ENCODE data around the gene AKR1C1.
"Not testable (repeated sequence)": the region's sequence is repeated elsewhere in the genome, so short reads cannot be mapped to it uniquely, and the experiment has no call there.

Gene AKR1C1

DNA sequence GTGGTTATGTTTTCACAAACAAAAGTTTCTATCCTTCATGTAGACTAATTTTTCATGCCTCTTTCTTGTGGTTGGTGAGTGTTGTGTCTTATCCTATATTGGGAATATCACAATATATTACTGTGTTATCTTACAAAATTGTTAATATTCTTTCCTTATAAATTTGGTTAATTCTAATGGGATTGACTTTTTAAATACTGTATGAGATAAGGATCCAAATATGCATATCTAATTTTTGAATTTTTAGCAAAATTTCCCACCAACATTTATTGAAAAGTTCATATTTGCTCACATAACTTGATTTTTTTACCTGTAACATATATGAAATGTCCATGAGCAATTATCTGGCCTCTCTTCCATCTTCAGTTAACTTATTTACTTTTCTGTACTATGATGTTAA lies 11.2 kb downstream of the AKR1C1 start:
- not testable (repeated sequence) for H3K9me3 ChIP-seq (ENCODE audit: control insufficient read depth, insufficient read depth, low read length); H3K9ac ChIP-seq (ENCODE audit: low read depth, low read length); H3K4me3 ChIP-seq (ENCODE audit: low read depth, low read length); H3K27me3 ChIP-seq (ENCODE audit: control insufficient read depth, insufficient read depth, low read length); H3K36me3 ChIP-seq (ENCODE audit: control insufficient read depth, insufficient read depth, low read length); H3K4me1 ChIP-seq (ENCODE audit: control insufficient read depth, insufficient read depth, low read length)

DNA sequence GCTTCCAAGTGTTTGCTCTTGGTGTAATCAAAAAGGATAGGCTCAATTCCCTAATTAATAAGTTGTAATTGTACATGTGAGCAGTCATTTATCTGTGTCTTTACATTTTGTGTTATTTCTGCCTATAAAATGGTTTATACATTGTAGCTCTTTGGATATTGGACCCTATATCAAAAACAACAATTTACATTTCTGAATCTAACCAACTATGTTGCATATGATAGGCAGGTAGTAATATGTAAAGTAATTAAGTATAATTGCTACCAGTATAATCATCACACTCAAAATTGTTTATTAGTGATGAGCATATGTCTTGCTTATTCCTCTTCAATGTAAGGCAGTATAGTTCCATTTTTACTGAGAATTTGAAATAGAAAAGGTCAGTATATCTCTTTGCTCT lies 13.8 kb downstream of the AKR1C1 start:
- Histone ChIP-seq H3K4me1 (ENCODE audit: control insufficient read depth, insufficient read depth, low read length) (no peaks in the 10 kb centered on the region), H3K9ac (ENCODE audit: low read depth, low read length) (no peak overlapping the region), H3K4me3 (ENCODE audit: low read depth, low read length) (no peak overlapping the region), H3K36me3 (ENCODE audit: control insufficient read depth, insufficient read depth, low read length) (no peaks in the 10 kb centered on the region), H3K27me3 (ENCODE audit: control insufficient read depth, insufficient read depth, low read length) (no peaks in the 10 kb centered on the region), H3K9me3 (ENCODE audit: control insufficient read depth, insufficient read depth, low read length) (no peaks in the 10 kb centered on the region)

DNA sequence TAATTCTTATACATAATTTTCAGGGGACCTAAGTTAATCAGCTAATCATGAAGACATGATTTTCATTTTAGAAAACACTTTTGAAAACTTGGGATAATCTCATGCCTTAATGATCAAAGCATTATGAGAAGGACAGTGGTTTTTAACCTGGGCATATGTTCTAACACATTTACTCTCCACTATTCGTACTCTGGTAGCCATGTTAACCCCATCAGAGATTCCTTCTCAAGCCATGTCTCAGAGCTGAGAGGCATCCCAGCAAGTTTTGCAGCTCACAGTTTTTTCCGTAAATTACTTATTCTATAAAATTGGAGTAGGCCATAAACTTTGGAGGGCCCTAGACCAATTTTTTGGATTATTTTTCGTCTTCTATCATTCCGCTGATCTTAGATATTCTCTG lies 15.7 kb downstream of the AKR1C1 start:
- Histone ChIP-seq H3K4me1 (ENCODE audit: control insufficient read depth, insufficient read depth, low read length) (no peaks in the 10 kb centered on the region), H3K27me3 (ENCODE audit: control insufficient read depth, insufficient read depth, low read length) (no peaks in the 10 kb centered on the region), H3K36me3 (ENCODE audit: control insufficient read depth, insufficient read depth, low read length) (no peaks in the 10 kb centered on the region), H3K9ac (ENCODE audit: low read depth, low read length) (no peak overlapping the region), H3K4me3 (ENCODE audit: low read depth, low read length) (no peak overlapping the region), H3K9me3 (ENCODE audit: control insufficient read depth, insufficient read depth, low read length) (no peaks in the 10 kb centered on the region)

DNA sequence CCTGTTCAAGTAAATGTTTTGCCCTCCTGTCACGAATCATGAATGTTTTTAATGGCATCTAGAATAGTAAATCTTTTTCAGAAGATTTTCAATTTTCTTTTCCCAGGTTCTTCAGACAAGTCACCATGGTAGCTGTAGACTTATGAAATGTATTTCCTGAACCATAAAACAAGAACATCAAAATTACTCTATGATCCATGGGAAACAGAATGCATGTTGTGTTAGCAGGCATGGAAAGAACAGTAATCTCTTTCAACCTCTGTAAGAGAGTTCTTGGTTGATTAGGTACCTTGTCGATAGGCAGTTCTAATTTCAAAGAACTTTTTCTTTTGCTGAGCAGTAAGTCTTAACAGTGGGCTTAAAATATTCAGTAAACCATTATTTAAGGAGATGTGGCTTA lies 17.6 kb downstream of the AKR1C1 start:
- no peak overlapping the region for H3K9ac ChIP-seq (ENCODE audit: low read depth, low read length)
- H3K4me1 ChIP-seq (ENCODE audit: control insufficient read depth, insufficient read depth, low read length): no peaks in the 10 kb centered on the region
- no peak overlapping the region for H3K4me3 ChIP-seq (ENCODE audit: low read depth, low read length)
- H3K36me3 ChIP-seq (ENCODE audit: control insufficient read depth, insufficient read depth, low read length): no peaks in the 10 kb centered on the region
- no peaks in the 10 kb centered on the region for H3K9me3 ChIP-seq (ENCODE audit: control insufficient read depth, insufficient read depth, low read length)
- no peaks in the 10 kb centered on the region for H3K27me3 ChIP-seq (ENCODE audit: control insufficient read depth, insufficient read depth, low read length)

DNA sequence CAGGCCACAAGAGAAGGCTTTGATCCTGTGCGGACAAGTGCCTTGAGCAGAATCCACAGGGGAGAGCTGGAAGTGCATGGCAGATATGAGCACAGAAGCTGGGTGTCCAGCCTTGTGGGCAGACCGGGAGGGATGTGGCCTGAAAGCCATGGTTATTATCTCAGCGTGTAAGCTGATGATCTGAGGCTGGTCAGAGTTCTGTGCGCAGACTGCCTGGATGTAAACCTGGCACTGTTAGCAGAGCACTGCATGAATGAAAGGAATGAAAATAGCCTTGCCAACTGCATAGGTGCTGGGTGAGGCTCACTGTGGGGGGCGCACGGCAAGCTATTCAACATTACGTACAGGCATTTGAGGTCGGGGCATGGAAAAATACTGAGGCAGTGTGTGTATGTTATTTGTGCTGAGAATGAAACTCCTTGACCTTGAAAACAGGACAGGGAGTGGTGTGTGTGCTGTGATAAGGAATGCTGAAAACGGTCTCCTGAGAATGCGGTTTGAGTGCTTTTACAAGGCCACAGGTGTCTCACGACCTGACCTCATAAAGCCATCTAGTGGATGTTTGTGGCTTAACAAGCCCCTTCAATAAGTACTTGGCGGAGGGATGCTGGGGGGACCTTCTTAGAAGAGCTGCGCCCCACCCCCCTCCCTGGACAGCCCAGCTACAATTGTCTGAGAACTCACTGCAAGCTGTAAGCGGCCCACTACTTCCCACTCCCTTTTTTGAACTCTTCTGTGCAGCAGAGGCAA lies 18.7 kb downstream of the AKR1C1 start:
- Histone ChIP-seq H3K9me3 (ENCODE audit: control insufficient read depth, insufficient read depth, low read length) (no peaks in the 10 kb centered on the region), H3K36me3 (ENCODE audit: control insufficient read depth, insufficient read depth, low read length) (no peaks in the 10 kb centered on the region), H3K27me3 (ENCODE audit: control insufficient read depth, insufficient read depth, low read length) (no peaks in the 10 kb centered on the region), H3K4me1 (ENCODE audit: control insufficient read depth, insufficient read depth, low read length) (no peaks in the 10 kb centered on the region), H3K9ac (ENCODE audit: low read depth, low read length) (no peak overlapping the region), H3K4me3 (ENCODE audit: low read depth, low read length) (no peak overlapping the region)

DNA sequence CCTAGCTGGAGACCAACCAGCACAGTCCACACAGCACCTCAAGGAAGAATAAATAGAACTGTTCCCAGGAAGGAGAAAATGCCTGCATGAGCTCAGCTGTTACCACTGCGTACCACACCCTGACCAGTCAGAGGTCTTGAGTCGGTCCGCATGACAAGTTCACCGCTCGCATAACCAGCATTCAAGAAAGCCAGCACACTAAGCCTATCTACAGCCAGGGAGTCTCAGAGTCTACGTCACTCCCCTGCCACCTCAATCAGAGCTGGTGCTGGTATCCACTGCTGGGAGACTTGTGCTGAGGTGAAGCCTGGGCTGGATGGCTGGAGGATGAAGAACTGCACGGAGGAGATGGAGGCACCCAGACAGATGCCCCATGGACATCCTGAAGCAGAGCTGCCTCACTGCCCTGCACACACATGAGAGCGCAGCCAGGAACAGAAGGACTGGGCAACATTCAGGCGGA lies 19.6 kb downstream of the AKR1C1 start:
- no peaks in the 10 kb centered on the region for H3K27me3 ChIP-seq (ENCODE audit: control insufficient read depth, insufficient read depth, low read length)
- no peak overlapping the region for H3K9ac ChIP-seq (ENCODE audit: low read depth, low read length)
- H3K4me1 ChIP-seq (ENCODE audit: control insufficient read depth, insufficient read depth, low read length): no peaks in the 10 kb centered on the region
- no peak overlapping the region for H3K4me3 ChIP-seq (ENCODE audit: low read depth, low read length)
- no peaks in the 10 kb centered on the region for H3K36me3 ChIP-seq (ENCODE audit: control insufficient read depth, insufficient read depth, low read length)
- no peaks in the 10 kb centered on the region for H3K9me3 ChIP-seq (ENCODE audit: control insufficient read depth, insufficient read depth, low read length)

DNA sequence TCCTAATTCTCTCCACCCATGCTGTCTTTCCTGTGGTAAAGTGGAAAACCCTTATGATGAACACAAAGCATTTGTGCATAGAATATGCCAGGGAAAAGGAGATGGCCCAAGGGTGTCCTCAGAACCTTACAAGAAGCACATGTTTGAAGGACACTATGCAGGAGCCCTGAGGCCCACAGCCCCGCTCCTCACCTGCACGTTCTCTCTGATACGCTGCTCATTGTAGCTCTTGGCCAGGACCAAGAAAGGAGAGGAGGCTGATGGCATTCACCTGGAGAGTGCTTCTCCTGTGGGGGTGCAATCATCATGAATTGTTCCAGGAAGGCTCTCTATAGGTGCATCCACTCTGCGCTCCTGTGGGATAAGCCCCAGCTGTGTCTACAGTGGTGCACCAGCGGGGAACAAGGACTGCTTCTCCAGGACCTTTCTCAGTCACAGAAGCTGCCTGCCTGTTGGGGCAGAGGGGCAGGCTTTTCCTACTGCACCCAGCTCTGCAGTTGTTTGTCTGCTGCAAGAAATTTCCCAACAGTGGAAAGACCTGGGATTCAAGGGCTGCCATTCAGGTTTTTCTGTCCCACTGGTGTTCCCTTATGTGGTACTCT lies 20.5 kb downstream of the AKR1C1 start:
- no peak overlapping the region for H3K9ac ChIP-seq (ENCODE audit: low read depth, low read length)
- H3K4me3 ChIP-seq (ENCODE audit: low read depth, low read length): no peak overlapping the region
- H3K9me3 ChIP-seq (ENCODE audit: control insufficient read depth, insufficient read depth, low read length): no peaks in the 10 kb centered on the region
- no peaks in the 10 kb centered on the region for H3K4me1 ChIP-seq (ENCODE audit: control insufficient read depth, insufficient read depth, low read length)
- H3K27me3 ChIP-seq (ENCODE audit: control insufficient read depth, insufficient read depth, low read length): no peaks in the 10 kb centered on the region
- H3K36me3 ChIP-seq (ENCODE audit: control insufficient read depth, insufficient read depth, low read length): no peaks in the 10 kb centered on the region

DNA sequence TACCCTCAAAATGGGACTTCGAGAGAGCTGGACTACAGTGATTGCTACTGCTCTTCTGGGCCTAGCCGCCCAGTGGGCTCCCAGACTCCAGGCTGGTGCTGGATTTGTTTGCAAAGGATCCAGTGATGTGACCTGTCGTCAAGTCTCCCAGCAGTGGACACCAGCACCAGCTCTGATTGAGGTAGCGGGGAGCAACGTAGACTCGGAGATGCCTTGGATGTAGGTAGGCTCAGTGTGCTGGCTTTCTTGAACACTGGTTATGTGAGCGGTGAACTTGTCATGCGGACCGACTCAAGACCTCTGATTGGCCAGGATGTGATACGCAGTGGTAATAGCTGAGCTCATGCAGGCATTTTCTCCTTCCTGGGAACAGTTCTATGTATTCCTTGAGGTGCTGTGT lies 21.0 kb downstream of the AKR1C1 start:
- Histone ChIP-seq H3K9me3 (ENCODE audit: control insufficient read depth, insufficient read depth, low read length) (no peaks in the 10 kb centered on the region), H3K36me3 (ENCODE audit: control insufficient read depth, insufficient read depth, low read length) (no peaks in the 10 kb centered on the region), H3K27me3 (ENCODE audit: control insufficient read depth, insufficient read depth, low read length) (no peaks in the 10 kb centered on the region), H3K4me3 (ENCODE audit: low read depth, low read length) (no peak overlapping the region), H3K9ac (ENCODE audit: low read depth, low read length) (no peak overlapping the region), H3K4me1 (ENCODE audit: control insufficient read depth, insufficient read depth, low read length) (no peaks in the 10 kb centered on the region)

DNA sequence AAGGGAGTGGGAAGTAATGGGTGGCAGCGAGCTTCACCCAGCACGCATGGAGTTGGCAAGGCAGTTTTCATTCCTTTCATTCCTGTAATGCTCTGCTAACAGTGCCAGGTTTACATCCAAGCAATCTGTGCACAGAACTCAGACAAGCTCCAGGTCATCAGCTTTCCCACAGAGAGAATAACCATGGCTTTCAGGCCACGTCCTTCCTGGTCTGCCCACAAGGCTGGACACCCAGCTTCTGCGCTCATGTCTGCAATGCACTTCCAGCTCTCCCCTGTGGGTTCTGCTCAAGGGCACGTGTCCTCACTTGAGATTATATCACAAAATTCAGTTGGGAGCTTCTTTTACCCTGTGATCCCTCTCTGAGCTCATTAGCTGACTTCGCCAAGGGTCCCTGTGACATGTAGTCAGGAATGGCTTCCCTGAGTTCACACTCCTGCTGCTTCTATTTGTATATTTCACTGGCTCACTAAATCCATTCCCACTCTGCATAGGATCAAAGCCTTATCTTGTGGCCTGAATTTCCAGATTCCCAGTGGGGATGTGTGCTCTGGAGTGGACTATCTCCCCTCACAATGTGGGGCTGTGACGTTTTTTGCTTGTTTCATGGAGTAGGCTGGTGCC lies 21.9 kb downstream of the AKR1C1 start:
- Histone ChIP-seq H3K36me3 (ENCODE audit: control insufficient read depth, insufficient read depth, low read length) (no peaks in the 10 kb centered on the region), H3K4me1 (ENCODE audit: control insufficient read depth, insufficient read depth, low read length) (no peaks in the 10 kb centered on the region), H3K9me3 (ENCODE audit: control insufficient read depth, insufficient read depth, low read length) (no peaks in the 10 kb centered on the region), H3K9ac (ENCODE audit: low read depth, low read length) (no peak overlapping the region), H3K4me3 (ENCODE audit: low read depth, low read length) (no peak overlapping the region), H3K27me3 (ENCODE audit: control insufficient read depth, insufficient read depth, low read length) (no peaks in the 10 kb centered on the region)

DNA sequence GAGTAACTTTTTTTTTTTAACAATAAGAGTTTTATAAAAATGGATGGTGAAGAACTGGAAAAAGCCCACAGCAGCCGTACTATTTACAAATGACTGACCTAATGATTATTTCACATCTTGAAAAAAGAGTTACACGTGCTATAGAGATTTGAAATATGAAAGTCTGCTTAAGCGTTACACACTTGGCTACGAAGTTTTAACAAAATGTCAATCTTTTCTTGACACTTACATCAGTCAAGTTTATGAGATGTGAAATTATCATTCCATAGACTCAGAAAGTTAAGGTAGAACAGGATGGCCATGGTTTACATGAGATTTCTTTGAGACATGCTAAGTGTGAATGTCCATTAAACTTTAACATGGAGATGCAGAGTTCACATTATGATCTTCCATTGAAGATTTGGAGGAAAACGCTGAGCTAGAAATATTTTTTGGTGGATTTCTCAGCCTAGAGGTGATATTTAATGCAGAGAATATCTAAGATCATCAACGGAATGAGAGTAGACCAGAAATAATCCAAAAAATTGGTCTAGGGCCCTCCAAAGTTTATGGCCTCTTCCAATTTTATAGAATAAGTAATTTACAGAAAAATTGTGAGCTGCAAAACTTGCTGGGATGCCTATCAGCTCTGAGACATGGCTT lies 24.9 kb downstream of the AKR1C1 start:
- H3K27me3 ChIP-seq (ENCODE audit: control insufficient read depth, insufficient read depth, low read length); H3K4me3 ChIP-seq (ENCODE audit: low read depth, low read length); H3K9ac ChIP-seq (ENCODE audit: low read depth, low read length): not testable (repeated sequence)

DNA sequence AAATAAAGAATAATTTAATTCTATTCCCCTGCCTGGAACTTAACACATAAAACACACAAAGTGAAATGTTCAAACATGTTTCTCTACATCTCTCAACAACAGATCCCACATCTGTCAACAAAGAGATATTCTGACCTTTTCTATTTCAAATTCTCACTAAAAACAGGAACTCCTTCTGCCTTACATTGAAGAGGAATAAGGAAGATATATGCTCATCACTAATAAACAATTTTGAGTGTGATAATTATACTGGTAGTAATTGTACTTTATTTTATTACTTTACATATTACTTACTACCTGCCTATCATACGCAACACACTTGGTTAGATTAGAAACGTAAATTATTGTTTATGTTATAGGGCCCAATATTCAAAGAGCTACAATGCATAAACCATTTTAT lies 27.0 kb downstream of the AKR1C1 start:
- no peaks in the 10 kb centered on the region for H3K36me3 ChIP-seq (ENCODE audit: control insufficient read depth, insufficient read depth, low read length)
- H3K4me1 ChIP-seq (ENCODE audit: control insufficient read depth, insufficient read depth, low read length): no peaks in the 10 kb centered on the region
- no peaks in the 10 kb centered on the region for H3K27me3 ChIP-seq (ENCODE audit: control insufficient read depth, insufficient read depth, low read length)
- no peak overlapping the region for H3K4me3 ChIP-seq (ENCODE audit: low read depth, low read length)
- H3K9me3 ChIP-seq (ENCODE audit: control insufficient read depth, insufficient read depth, low read length): no peaks in the 10 kb centered on the region
- H3K9ac ChIP-seq (ENCODE audit: low read depth, low read length): no peak overlapping the region

More for the DNA sequence above, 24.9 kb downstream of the AKR1C1 start:
- not testable (repeated sequence) for H3K9me3 ChIP-seq (ENCODE audit: control insufficient read depth, insufficient read depth, low read length); H3K4me1 ChIP-seq (ENCODE audit: control insufficient read depth, insufficient read depth, low read length); H3K36me3 ChIP-seq (ENCODE audit: control insufficient read depth, insufficient read depth, low read length)

DNA sequence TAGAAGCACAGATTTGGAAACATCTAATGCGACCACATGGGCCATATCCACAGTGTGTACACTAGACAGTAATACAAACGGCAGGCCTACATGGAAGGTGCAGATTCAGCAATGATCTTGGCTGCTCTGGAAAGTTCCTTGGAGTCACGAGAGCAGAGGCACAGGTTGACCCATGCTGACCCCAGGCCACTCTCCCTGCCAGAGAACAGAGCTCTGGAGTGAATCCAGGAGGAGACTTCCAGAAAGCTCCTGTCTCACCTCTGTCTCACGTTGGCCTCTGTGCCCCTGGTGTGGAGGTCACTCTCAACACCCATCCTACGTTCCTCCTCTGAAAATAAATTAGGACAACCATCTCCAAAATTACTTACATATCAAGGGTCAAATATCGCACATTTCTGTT lies 28.2 kb downstream of the AKR1C1 start:
- H3K9me3 ChIP-seq (ENCODE audit: control insufficient read depth, insufficient read depth, low read length); H3K9ac ChIP-seq (ENCODE audit: low read depth, low read length); H3K4me1 ChIP-seq (ENCODE audit: control insufficient read depth, insufficient read depth, low read length); H3K36me3 ChIP-seq (ENCODE audit: control insufficient read depth, insufficient read depth, low read length); H3K4me3 ChIP-seq (ENCODE audit: low read depth, low read length); H3K27me3 ChIP-seq (ENCODE audit: control insufficient read depth, insufficient read depth, low read length): not testable (repeated sequence)

Measured in iPS-15b (cell line).